Colonic mucosa (tissue), 2 donors: Measurements from ENCODE around the gene PPP1R12B. TPM values are rescaled to one million over a fixed set of nuclear protein-coding genes. Genes with fewer than 3 reads are reported as not detected.

Experiments
- total RNA-seq, 2 donors: library from RNA; stranded (reverse); fragmentation: NEBNext Ultra II Directional in 1 of 2; extraction: Animal tissue kit (Norgen Biotek cat#: 25700) in 1 of 2; gene quantifications; one replicate each; pipeline ENCODE4 v1.2.1, GENCODE V29; 2021
- donor health status: DM: no; HTN: no; CAD: no.
- donor health status: DM: no; HTN: no; CAD: no.

The PPP1R12B gene
- total RNA-seq, 2 donors from 2014 or later, result 41.1 to 125 TPM

Other genes with a start within 250 kb of the PPP1R12B start
- 1 to 10 TPM; 1.6 to 3.1 TPM for gene GPR37L1, start 225.8 kb upstream of the PPP1R12B start, total RNA-seq
- 10 to 100 TPM; 30.3 to 57.0 TPM for gene ARL8A, start 204.0 kb upstream of the PPP1R12B start, total RNA-seq
- 1 to 10 TPM; 2.0 to 2.9 TPM for gene PTPN7, start 188.1 kb upstream of the PPP1R12B start, total RNA-seq
- 1 to 10 TPM; 1.3 to 1.6 TPM for gene LGR6, start 154.9 kb upstream of the PPP1R12B start, total RNA-seq
- gene UBE2T, start 6.8 kb upstream of the PPP1R12B start, total RNA-seq, result 10 to 100 TPM; 12.7 to 42.8 TPM